PC-9 (cell line): Measurements from ENCODE around the gene USE1.

Experiments
- EZH2 ChIP-seq: fragments of 200-600 bp; sonication (generic); IDR thresholded peaks from 2 replicates; pipeline ENCODE4 v1.8.0; 2017; ENCODE audit warnings: antibody characterized with exemption, low read depth
- TF ChIP-seq, protein P1 (sequence below): fragments of 200-600 bp; sonication (generic); conservative IDR thresholded peaks from 2 replicates; pipeline ENCODE4 v1.6.1; 2017; ENCODE audit warnings: mixed run types, antibody characterized with exemption, mild to moderate bottlenecking, moderate library complexity

DNA sequence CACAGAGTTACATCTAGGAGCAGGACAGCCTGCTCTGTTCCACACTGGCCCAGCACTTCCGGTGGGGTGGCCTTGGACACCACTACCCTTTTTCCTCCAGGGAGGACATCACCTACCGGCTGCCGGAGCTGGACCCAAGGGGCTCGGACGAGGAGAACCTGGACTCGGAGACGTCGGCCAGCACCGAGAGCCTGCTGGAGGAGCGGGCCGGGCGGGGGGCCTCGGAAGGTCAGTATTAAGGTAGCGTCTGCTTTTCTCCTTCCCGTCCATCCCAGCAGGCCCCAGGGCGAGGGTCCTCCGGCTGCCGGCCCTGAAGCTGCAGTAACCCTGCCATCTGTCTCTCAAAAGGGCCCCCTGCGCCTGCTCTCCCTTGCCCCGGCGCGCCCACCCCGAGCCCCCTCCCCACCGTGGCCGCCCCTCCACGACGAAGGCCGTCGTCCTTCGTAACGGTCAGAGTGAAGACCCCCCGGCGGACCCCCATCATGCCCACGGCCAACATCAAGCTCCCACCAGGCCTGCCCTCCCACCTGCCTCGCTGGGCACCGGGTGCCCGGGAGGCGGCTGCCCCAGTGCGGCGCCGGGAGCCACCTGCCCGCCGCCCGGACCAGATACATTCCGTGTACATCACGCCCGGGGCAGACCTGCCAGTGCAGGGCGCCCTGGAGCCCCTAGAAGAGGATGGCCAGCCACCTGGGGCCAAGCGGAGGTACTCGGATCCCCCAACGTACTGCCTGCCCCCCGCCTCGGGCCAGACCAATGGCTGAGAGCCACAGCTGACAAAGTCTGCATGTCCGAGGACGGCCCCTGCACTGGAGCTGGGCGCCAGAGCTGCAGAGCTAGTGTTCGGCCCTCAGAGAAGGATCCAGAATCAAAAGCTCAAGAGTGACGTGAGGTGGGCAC, 3.4 kb upstream of the USE1 start:
- TF ChIP-seq, protein P1, sequence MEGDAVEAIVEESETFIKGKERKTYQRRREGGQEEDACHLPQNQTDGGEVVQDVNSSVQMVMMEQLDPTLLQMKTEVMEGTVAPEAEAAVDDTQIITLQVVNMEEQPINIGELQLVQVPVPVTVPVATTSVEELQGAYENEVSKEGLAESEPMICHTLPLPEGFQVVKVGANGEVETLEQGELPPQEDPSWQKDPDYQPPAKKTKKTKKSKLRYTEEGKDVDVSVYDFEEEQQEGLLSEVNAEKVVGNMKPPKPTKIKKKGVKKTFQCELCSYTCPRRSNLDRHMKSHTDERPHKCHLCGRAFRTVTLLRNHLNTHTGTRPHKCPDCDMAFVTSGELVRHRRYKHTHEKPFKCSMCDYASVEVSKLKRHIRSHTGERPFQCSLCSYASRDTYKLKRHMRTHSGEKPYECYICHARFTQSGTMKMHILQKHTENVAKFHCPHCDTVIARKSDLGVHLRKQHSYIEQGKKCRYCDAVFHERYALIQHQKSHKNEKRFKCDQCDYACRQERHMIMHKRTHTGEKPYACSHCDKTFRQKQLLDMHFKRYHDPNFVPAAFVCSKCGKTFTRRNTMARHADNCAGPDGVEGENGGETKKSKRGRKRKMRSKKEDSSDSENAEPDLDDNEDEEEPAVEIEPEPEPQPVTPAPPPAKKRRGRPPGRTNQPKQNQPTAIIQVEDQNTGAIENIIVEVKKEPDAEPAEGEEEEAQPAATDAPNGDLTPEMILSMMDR: no peak
- no peak for TF ChIP-seq EZH2
